ENCODE data around the gene RPUSD4.

RPUSD4 gene

GRCh38 chr11:126165757-126166156 lies 45.7 kb downstream of the RPUSD4 start:
- H2BK5ac ChIP-seq (ENCODE audit: low read depth, low read length, poor library complexity), result peak overlapping the region; percentile 9
- peak overlapping the region; percentile 47 for H2BK12ac ChIP-seq (ENCODE audit: low read length)
- H2AFZ ChIP-seq (ENCODE audit: insufficient read depth, low read length, poor library complexity), result no peak overlapping the region
- peaks cover 3% of the 10 kb centered on the region for H3K9me3 ChIP-seq (ENCODE audit: insufficient read depth, low read depth, low read length)
- peaks cover 9% of the 10 kb centered on the region for H3K79me1 ChIP-seq (ENCODE audit: low read length)
- H3K23ac ChIP-seq (ENCODE audit: low read length), result no peak overlapping the region
- no peak overlapping the region for H3K9ac ChIP-seq (ENCODE audit: low read length)
- no peak overlapping the region for H4K8ac ChIP-seq (ENCODE audit: low read depth, low read length)
- H3K4me2 ChIP-seq (ENCODE audit: low read length), result no peak overlapping the region
- H4K12ac ChIP-seq (ENCODE audit: low read depth, low read length), result no peak overlapping the region
- no peak overlapping the region for H3K27ac ChIP-seq (ENCODE audit: low read depth, low read length)
- DNase-seq, result no peak
- no peak overlapping the region for H2BK120ac ChIP-seq (ENCODE audit: insufficient read depth, low read length, poor library complexity)
- no peaks in the 10 kb centered on the region for H3K79me2 ChIP-seq (ENCODE audit: control insufficient read depth, insufficient read depth, low read length, poor library complexity)
- peak overlapping the region; percentile 37 for H3K14ac ChIP-seq (ENCODE audit: low read length)
- no peaks in the 10 kb centered on the region for H3K27me3 ChIP-seq (ENCODE audit: insufficient read depth, low read length)
- H3K18ac ChIP-seq (ENCODE audit: low read length), result no peak overlapping the region
- H2AK5ac ChIP-seq (ENCODE audit: low read length), result no peak overlapping the region
- no peak overlapping the region for H3K4ac ChIP-seq (ENCODE audit: low read depth, low read length)
- no CpG with 5 or more reads among the region's 10 CpGs for WGBS (ENCODE audit: extremely low coverage, insufficient coverage, insufficient read length)
- H3K36me3 ChIP-seq (ENCODE audit: control insufficient read depth in 1 of 2, insufficient read depth in 2 of 2, low read length in 2 of 2), result no peaks in the 10 kb centered on the region
- H3K4me3 ChIP-seq (ENCODE audit: low read depth, low read length), result no peak overlapping the region
- peaks cover 13 to 28% of the 10 kb centered on the region in 2 experiments for H3K4me1 ChIP-seq (ENCODE audit: control insufficient read depth in 1 of 2, insufficient read depth in 2 of 2, low read length in 2 of 2)
- peak overlapping the region; percentile 48 for H4K91ac ChIP-seq (ENCODE audit: low read depth, low read length)

- Histone ChIP-seq H4K12ac (ENCODE audit: low read depth, low read length) (no peak overlapping the region), H2BK120ac (ENCODE audit: insufficient read depth, low read length, poor library complexity) (peak overlapping the region; percentile 6), H3K18ac (ENCODE audit: low read length) (no peak overlapping the region), H2BK5ac (ENCODE audit: low read depth, low read length, poor library complexity) (no peak overlapping the region), H2AFZ (ENCODE audit: insufficient read depth, low read length, poor library complexity) (no peak overlapping the region), H2BK12ac (ENCODE audit: low read length) (peak overlapping the region; percentile 3), H3K4me3 (ENCODE audit: low read depth, low read length) (no peak overlapping the region), H4K91ac (ENCODE audit: low read depth, low read length) (peak overlapping the region; percentile 33), H3K79me2 (ENCODE audit: control insufficient read depth, insufficient read depth, low read length, poor library complexity) (no peaks in the 10 kb centered on the region), H3K9ac (ENCODE audit: low read length) (no peak overlapping the region), H3K23ac (ENCODE audit: low read length) (no peak overlapping the region), H3K9me3 (ENCODE audit: insufficient read depth, low read depth, low read length) (peaks cover 3% of the 10 kb centered on the region), H3K79me1 (ENCODE audit: low read length) (peaks cover 9% of the 10 kb centered on the region), H3K14ac (ENCODE audit: low read length) (no peak overlapping the region), H3K4me1 (ENCODE audit: control insufficient read depth in 1 of 2, insufficient read depth in 2 of 2, low read length in 2 of 2) (peaks cover 13 to 29% of the 10 kb centered on the region in 2 experiments), H3K4ac (ENCODE audit: low read depth, low read length) (no peak overlapping the region), H3K36me3 (ENCODE audit: control insufficient read depth in 1 of 2, insufficient read depth in 2 of 2, low read length in 2 of 2) (no peaks in the 10 kb centered on the region), H3K27ac (ENCODE audit: low read depth, low read length) (no peak overlapping the region), H4K8ac (ENCODE audit: low read depth, low read length) (no peak overlapping the region), H2AK5ac (ENCODE audit: low read length) (no peak overlapping the region), H3K4me2 (ENCODE audit: low read length) (no peak overlapping the region), H3K27me3 (ENCODE audit: insufficient read depth, low read length) (no peaks in the 10 kb centered on the region)
- WGBS (ENCODE audit: extremely low coverage, insufficient coverage, insufficient read length), result no CpG with 5 or more reads among the region's 9 CpGs
- no peak for DNase-seq
Observed at GRCh38 chr11:126165311-126165720, 46.1 kb downstream of the RPUSD4 start.

- Histone ChIP-seq H3K79me2 (ENCODE audit: control insufficient read depth, insufficient read depth, low read length, poor library complexity) (no peaks in the 10 kb centered on the region), H3K27me3 (ENCODE audit: insufficient read depth, low read length) (no peaks in the 10 kb centered on the region), H3K23ac (ENCODE audit: low read length) (no peak overlapping the region), H3K14ac (ENCODE audit: low read length) (no peak overlapping the region), H3K27ac (ENCODE audit: low read depth, low read length) (peak overlapping the region; percentile 57), H2AK5ac (ENCODE audit: low read length) (no peak overlapping the region), H3K4me2 (ENCODE audit: low read length) (no peak overlapping the region), H3K79me1 (ENCODE audit: low read length) (peaks cover 9% of the 10 kb centered on the region), H4K12ac (ENCODE audit: low read depth, low read length) (no peak overlapping the region), H3K36me3 (ENCODE audit: control insufficient read depth in 1 of 2, insufficient read depth in 2 of 2, low read length in 2 of 2) (no peaks in the 10 kb centered on the region), H2BK5ac (ENCODE audit: low read depth, low read length, poor library complexity) (no peak overlapping the region), H3K4ac (ENCODE audit: low read depth, low read length) (no peak overlapping the region), H3K4me3 (ENCODE audit: low read depth, low read length) (no peak overlapping the region), H2AFZ (ENCODE audit: insufficient read depth, low read length, poor library complexity) (no peak overlapping the region), H3K9me3 (ENCODE audit: insufficient read depth, low read depth, low read length) (peaks cover 3% of the 10 kb centered on the region), H3K18ac (ENCODE audit: low read length) (no peak overlapping the region), H3K4me1 (ENCODE audit: control insufficient read depth in 1 of 2, insufficient read depth in 2 of 2, low read length in 2 of 2) (peaks cover 14 to 35% of the 10 kb centered on the region in 2 experiments), H4K8ac (ENCODE audit: low read depth, low read length) (peak overlapping the region; percentile 25), H2BK120ac (ENCODE audit: insufficient read depth, low read length, poor library complexity) (no peak overlapping the region), H4K91ac (ENCODE audit: low read depth, low read length) (peak overlapping the region; percentile 41), H3K9ac (ENCODE audit: low read length) (no peak overlapping the region), H2BK12ac (ENCODE audit: low read length) (peak overlapping the region; percentile 34)
- no CpG with 5 or more reads among the region's 8 CpGs for WGBS (ENCODE audit: extremely low coverage, insufficient coverage, insufficient read length)
- DNase-seq, result no peak
Observed at GRCh38 chr11:126164781-126165180, 46.7 kb downstream of the RPUSD4 start.

DNA sequence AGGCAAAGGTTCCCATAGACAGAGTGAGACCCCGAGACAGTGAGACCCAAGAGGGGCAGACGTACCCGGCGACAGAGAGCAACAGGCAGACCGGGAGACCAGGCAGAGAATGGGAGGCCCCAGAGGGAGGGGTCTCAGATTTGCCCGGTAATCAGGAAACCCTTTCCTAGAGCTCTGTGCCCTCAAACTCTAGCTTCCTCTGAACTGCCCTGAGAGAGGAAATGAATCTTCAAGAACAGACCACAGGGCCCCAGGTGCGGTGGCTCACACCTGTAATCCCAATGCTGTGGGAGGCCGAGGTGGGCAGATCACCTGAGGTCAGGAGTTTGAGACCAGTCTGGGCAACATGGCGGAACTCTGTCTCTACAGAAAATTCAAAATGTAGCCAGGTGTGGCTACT lies 47.7 kb downstream of the RPUSD4 start:
- H3K23ac ChIP-seq (ENCODE audit: low read length), result no peak overlapping the region
- no peaks in the 10 kb centered on the region for H3K36me3 ChIP-seq (ENCODE audit: control insufficient read depth in 1 of 2, insufficient read depth in 2 of 2, low read length in 2 of 2)
- H2AFZ ChIP-seq (ENCODE audit: insufficient read depth, low read length, poor library complexity), result no peak overlapping the region
- H3K4ac ChIP-seq (ENCODE audit: low read depth, low read length), result no peak overlapping the region
- peaks cover 18 to 38% of the 10 kb centered on the region in 2 experiments for H3K4me1 ChIP-seq (ENCODE audit: control insufficient read depth in 1 of 2, insufficient read depth in 2 of 2, low read length in 2 of 2)
- peaks cover 3% of the 10 kb centered on the region for H3K9me3 ChIP-seq (ENCODE audit: insufficient read depth, low read depth, low read length)
- H3K79me2 ChIP-seq (ENCODE audit: control insufficient read depth, insufficient read depth, low read length, poor library complexity), result no peaks in the 10 kb centered on the region
- H2BK12ac ChIP-seq (ENCODE audit: low read length), result peak overlapping the region; percentile 12
- peak overlapping the region; percentile 23 for H2BK120ac ChIP-seq (ENCODE audit: insufficient read depth, low read length, poor library complexity)
- H3K18ac ChIP-seq (ENCODE audit: low read length), result no peak overlapping the region
- no peak overlapping the region for H3K27ac ChIP-seq (ENCODE audit: low read depth, low read length)
- H3K27me3 ChIP-seq (ENCODE audit: insufficient read depth, low read length), result no peaks in the 10 kb centered on the region
- peak overlapping the region; percentile 46 for H2BK5ac ChIP-seq (ENCODE audit: low read depth, low read length, poor library complexity)
- H3K14ac ChIP-seq (ENCODE audit: low read length), result no peak overlapping the region
- peak overlapping the region; percentile 50 for H4K91ac ChIP-seq (ENCODE audit: low read depth, low read length)
- no peak overlapping the region for H2AK5ac ChIP-seq (ENCODE audit: low read length)
- no peak overlapping the region for H3K4me2 ChIP-seq (ENCODE audit: low read length)
- H3K4me3 ChIP-seq (ENCODE audit: low read depth, low read length), result no peak overlapping the region
- H4K8ac ChIP-seq (ENCODE audit: low read depth, low read length), result no peak overlapping the region
- DNase-seq, result no peak
- no peak overlapping the region for H3K9ac ChIP-seq (ENCODE audit: low read length)
- WGBS (ENCODE audit: extremely low coverage, insufficient coverage, insufficient read length), result no CpG with 5 or more reads among the region's 9 CpGs
- peaks cover 9% of the 10 kb centered on the region for H3K79me1 ChIP-seq (ENCODE audit: low read length)
- no peak overlapping the region for H4K12ac ChIP-seq (ENCODE audit: low read depth, low read length)

All from trophoblast cell (in vitro differentiated cells and primary cell).